Tibial nerve (tissue), 4 donors: ENCODE data around the gene TCP1. TPM values are rescaled to one million over a fixed set of nuclear protein-coding genes. Genes with fewer than 3 reads are reported as not detected.

ENCODE experiments used
- DNase-seq, 2 donors: peaks; one replicate each; pipeline ENCODE4 v3.0.0-alpha.2; 2019; ENCODE audit warnings: low spot score in 2 of 2
- H3K27ac ChIP-seq, 4 donors: fragments of 200-600 bp; sonication (generic) in 3 of 4; one replicate each; pipeline ENCODE4 v1.5.1; 2017 to 2019; ENCODE audit warnings: mild to moderate bottlenecking in 1 of 4
- H3K27me3 ChIP-seq, 2 donors: fragments of 200-600 bp; sonication (generic) in 1 of 2; one replicate each; pipeline versions ENCODE4 v1.5.1 to v1.6.0; 2017 to 2019
- H3K36me3 ChIP-seq, 3 donors: fragments of 200-600 bp; sonication (generic); one replicate each; pipeline ENCODE4 v1.5.1; 2018 to 2019
- H3K4me1 ChIP-seq, 4 donors: fragments of 200-600 bp; sonication (generic) in 3 of 4; one replicate each; pipeline ENCODE4 v1.5.1; 2017 to 2019
- H3K4me3 ChIP-seq, 4 donors: fragments of 200-600 bp; sonication (generic) in 3 of 4; one replicate each; pipeline ENCODE4 v1.5.1; 2017 to 2019; ENCODE audit warnings: mild to moderate bottlenecking in 1 of 4, moderate library complexity in 1 of 4
- H3K9me3 ChIP-seq, 4 donors: fragments of 200-600 bp; sonication (generic) in 3 of 4; one replicate each; pipeline ENCODE4 v1.5.1; 2017 to 2019
- CTCF ChIP-seq, 5 experiments: fragments of 200-600 bp in 3 of 5; fragments of 450-650 bp in 2 of 5; sonication (generic) in 3 of 5; IDR thresholded peaks; one replicate each; pipeline ENCODE4 v1.5.1; 2016 to 2019; ENCODE audit warnings: antibody characterized with exemption in 5 of 5, mild to moderate bottlenecking in 3 of 5, moderate library complexity in 2 of 5
- EP300 ChIP-seq, 2 donors: sonication (generic); formaldehyde crosslinking; IDR thresholded peaks; one replicate each; pipeline ENCODE4 v1.6.1; 2017; ENCODE audit warnings: antibody characterized with exemption in 2 of 2, mild to moderate bottlenecking in 1 of 2
- POLR2A ChIP-seq, 2 donors: fragments of 450-650 bp; IDR thresholded peaks; one replicate each; pipeline ENCODE4 v1.6.1; 2017; ENCODE audit warnings: antibody characterized with exemption in 2 of 2, mild to moderate bottlenecking in 2 of 2, moderate library complexity in 2 of 2
- WGBS, 2 donors: methylation state at CpG; one replicate each; pipeline ENCODE4 v1.1.5; 2018; 5-methylcytosine and 5-hydroxymethylcytosine counted together
- total RNA-seq, 4 donors: library from RNA; depleted of rRNA; stranded (reverse); fragments of >200 nt; gene quantifications; one replicate each; pipeline ENCODE4 v1.1.0, GENCODE V29; 2016

TCP1 gene
- total RNA-seq, 4 donors from 2014 or later = 81.0 to 106 (median 102) TPM

- Histone ChIP-seq H3K4me3 (peak overlapping the region in 3 of 4 donors; percentile 69 to 99 (median 75)), H3K36me3 (peaks cover 0 to 37% (median 0%) of the 10 kb centered on the region in 3 donors), H3K4me1 (peaks cover 0 to 23% (median 17%) of the 10 kb centered on the region in 4 donors), H3K9me3 (no peaks in the 10 kb centered on the region), H3K27me3 (no peaks in the 10 kb centered on the region), H3K27ac (peak overlapping the region in 3 of 4 donors; percentile 97 to 99 (median 98))
- no peak for TF ChIP-seq EP300 (IDR thresholded peaks at IDR 0.05)
- 57 to 59% methylated on average over 3 of the region's 3 CpGs for WGBS, 2 donors
- no peak for DNase-seq
These were observed 28.8 kb downstream of the TCP1 start for GRCh38 chr6:159760602-159761057.

GRCh38 chr6:159759645-159760044 lies 29.8 kb downstream of the TCP1 start:
- Histone ChIP-seq H3K4me1 (peaks cover 0 to 23% (median 17%) of the 10 kb centered on the region in 4 donors), H3K4me3 (no peak overlapping the region), H3K27me3 (no peaks in the 10 kb centered on the region), H3K36me3 (peaks cover 0 to 43% (median 8%) of the 10 kb centered on the region in 3 donors), H3K9me3 (no peaks in the 10 kb centered on the region), H3K27ac (peak overlapping the region in 1 of 4 donors; percentile 98)
- 76 to 78% methylated on average over 2 of the region's 2 CpGs for WGBS, 2 donors
- no peak for DNase-seq
- TF ChIP-seq POLR2A (IDR thresholded peaks at IDR 0.05) (no peak), EP300 (IDR thresholded peaks at IDR 0.05) (no peak), CTCF (IDR thresholded peaks at IDR 0.05) (no peak)

- Histone ChIP-seq H3K27ac (no peak overlapping the region), H3K9me3 (no peaks in the 10 kb centered on the region), H3K36me3 (peaks cover 0 to 47% (median 8%) of the 10 kb centered on the region in 3 donors), H3K4me3 (no peak overlapping the region), H3K27me3 (no peaks in the 10 kb centered on the region), H3K4me1 (peaks cover 0 to 22% (median 17%) of the 10 kb centered on the region in 4 donors)
- no peak for DNase-seq
- WGBS, 2 donors = 93 to 95% methylated on average over 7 of the region's 7 CpGs
- TF ChIP-seq EP300 (IDR thresholded peaks at IDR 0.05) = no peak
- no peak for TF ChIP-seq CTCF (IDR thresholded peaks at IDR 0.05)
- TF ChIP-seq POLR2A (IDR thresholded peaks at IDR 0.05) = no peak
These were observed 31.1 kb downstream of the TCP1 start for GRCh38 chr6:159758031-159759001.

- TF ChIP-seq POLR2A (IDR thresholded peaks at IDR 0.05) = no peak
- no peak for TF ChIP-seq CTCF (IDR thresholded peaks at IDR 0.05)
- no peak for TF ChIP-seq EP300 (IDR thresholded peaks at IDR 0.05)
- H3K27ac ChIP-seq = no peak overlapping the region
- no peaks in the 10 kb centered on the region for H3K27me3 ChIP-seq
- peaks cover 0 to 13% (median 9%) of the 10 kb centered on the region in 4 donors for H3K4me1 ChIP-seq
- WGBS, 2 donors = 82 to 83% methylated on average over 4 of the region's 4 CpGs
- no peaks in the 10 kb centered on the region for H3K9me3 ChIP-seq
- peaks cover 0 to 64% (median 8%) of the 10 kb centered on the region in 3 donors for H3K36me3 ChIP-seq
- DNase-seq = no peak
- no peak overlapping the region for H3K4me3 ChIP-seq
These were observed 32.9 kb downstream of the TCP1 start for GRCh38 chr6:159756508-159756907.

- no peak overlapping the region for H3K4me3 ChIP-seq
- H3K9me3 ChIP-seq = no peaks in the 10 kb centered on the region
- no peaks in the 10 kb centered on the region for H3K27me3 ChIP-seq
- H3K36me3 ChIP-seq = peaks cover 0 to 74% (median 11%) of the 10 kb centered on the region in 3 donors
- no peak for TF ChIP-seq POLR2A (IDR thresholded peaks at IDR 0.05)
- no peak for TF ChIP-seq CTCF (IDR thresholded peaks at IDR 0.05)
- no peak for TF ChIP-seq EP300 (IDR thresholded peaks at IDR 0.05)
- H3K27ac ChIP-seq = peak overlapping the region in 1 of 4 donors; percentile 44
- no peak for DNase-seq
- H3K4me1 ChIP-seq = peaks cover 0 to 3% (median 0%) of the 10 kb centered on the region in 4 donors
- 66 to 72% methylated on average over 15 of the region's 15 CpGs for WGBS, 2 donors
These were observed 34.2 kb downstream of the TCP1 start for GRCh38 chr6:159754959-159755914.
